ENCODE data around the gene RALGAPB. TPM values are rescaled to one million over a fixed set of nuclear protein-coding genes. Genes with fewer than 3 reads are reported as not detected.

Gene RALGAPB
- total RNA-seq, 1 donor from 2014 or later = 21.4 TPM

GRCh38 chr20:38485041-38485440, 12.4 kb downstream of the RALGAPB start:
- H3K36me3 ChIP-seq = peaks cover 20% of the 10 kb centered on the region
- H3K4me3 ChIP-seq = no peak overlapping the region
- H3K4me1 ChIP-seq = peaks cover 16% of the 10 kb centered on the region
- no peak for DNase-seq
- H3K9me3 ChIP-seq (replicated peaks) = no peaks in the 10 kb centered on the region
- no peak overlapping the region for H3K27ac ChIP-seq (replicated peaks)
- intact Hi-C loops (cut with micrococcal nuclease) = no loop called here
- no peak for TF ChIP-seq CTCF (IDR thresholded peaks at IDR 0.05; ENCODE audit: borderline replicate concordance)
- H3K27me3 ChIP-seq (ENCODE audit: low read depth) = no peaks in the 10 kb centered on the region

GRCh38 chr20:38489181-38489580, 16.5 kb downstream of the RALGAPB start:
- intact Hi-C loops (cut with micrococcal nuclease) = no loop called here
- H3K4me3 ChIP-seq = no peak overlapping the region
- H3K27me3 ChIP-seq (ENCODE audit: low read depth) = no peaks in the 10 kb centered on the region
- H3K9me3 ChIP-seq (replicated peaks) = no peaks in the 10 kb centered on the region
- no peak for TF ChIP-seq CTCF (IDR thresholded peaks at IDR 0.05; ENCODE audit: borderline replicate concordance)
- H3K36me3 ChIP-seq = peaks cover 53% of the 10 kb centered on the region
- H3K4me1 ChIP-seq = peaks cover 33% of the 10 kb centered on the region
- H3K27ac ChIP-seq (replicated peaks) = no peak overlapping the region
- DNase-seq = no peak

GRCh38 chr20:38497246-38497935, 24.7 kb downstream of the RALGAPB start:
- no peaks in the 10 kb centered on the region for H3K27me3 ChIP-seq (ENCODE audit: low read depth)
- H3K27ac ChIP-seq (replicated peaks) = no peak overlapping the region
- H3K9me3 ChIP-seq (replicated peaks) = no peaks in the 10 kb centered on the region
- H3K4me3 ChIP-seq = no peak overlapping the region
- no peak for DNase-seq
- no peak for TF ChIP-seq CTCF (IDR thresholded peaks at IDR 0.05; ENCODE audit: borderline replicate concordance)
- peaks cover 6% of the 10 kb centered on the region for H3K4me1 ChIP-seq
- intact Hi-C loops (cut with micrococcal nuclease) = no loop called here
- H3K36me3 ChIP-seq = peaks cover 89% of the 10 kb centered on the region

- no peak for TF ChIP-seq CTCF (IDR thresholded peaks at IDR 0.05; ENCODE audit: borderline replicate concordance)
- H3K4me3 ChIP-seq = no peak overlapping the region
- no peak for DNase-seq
- H3K27me3 ChIP-seq (ENCODE audit: low read depth) = no peaks in the 10 kb centered on the region
- peaks cover 6% of the 10 kb centered on the region for H3K4me1 ChIP-seq
- H3K27ac ChIP-seq (replicated peaks) = no peak overlapping the region
- intact Hi-C loops (cut with micrococcal nuclease) = no loop called here
- no peaks in the 10 kb centered on the region for H3K9me3 ChIP-seq (replicated peaks)
- peaks cover 90% of the 10 kb centered on the region for H3K36me3 ChIP-seq
Observed at GRCh38 chr20:38498909-38499308, 26.3 kb downstream of the RALGAPB start.

GRCh38 chr20:38499366-38499765, 26.7 kb downstream of the RALGAPB start:
- H3K36me3 ChIP-seq = peaks cover 90% of the 10 kb centered on the region
- no peaks in the 10 kb centered on the region for H3K27me3 ChIP-seq (ENCODE audit: low read depth)
- TF ChIP-seq CTCF (IDR thresholded peaks at IDR 0.05; ENCODE audit: borderline replicate concordance) = no peak
- H3K27ac ChIP-seq (replicated peaks) = no peak overlapping the region
- DNase-seq = no peak
- intact Hi-C loops (cut with micrococcal nuclease) = no loop called here
- H3K9me3 ChIP-seq (replicated peaks) = no peaks in the 10 kb centered on the region
- peaks cover 6% of the 10 kb centered on the region for H3K4me1 ChIP-seq
- no peak overlapping the region for H3K4me3 ChIP-seq
